Rectal smooth muscle tissue (tissue), 1 donor: Measurements from ENCODE around the gene ABLIM3.

ENCODE experiments used
- H3K27ac ChIP-seq: one replicate; pipeline ENCODE4 v1.7.0; 2013; ENCODE audit warnings: low read depth, low read length, inconsistent platforms
- H3K27me3 ChIP-seq: one replicate; pipeline ENCODE4 v1.7.0; 2013; ENCODE audit warnings: low read length; ENCODE audit not compliant: control insufficient read depth, insufficient read depth
- H3K36me3 ChIP-seq: one replicate; pipeline ENCODE4 v1.7.0; 2013; ENCODE audit warnings: low read length; ENCODE audit not compliant: control insufficient read depth, insufficient read depth
- H3K4me1 ChIP-seq: one replicate; pipeline ENCODE4 v1.7.0; 2013; ENCODE audit warnings: low read length; ENCODE audit not compliant: control insufficient read depth, insufficient read depth
- H3K4me3 ChIP-seq: one replicate; pipeline ENCODE4 v1.7.0; 2013; ENCODE audit warnings: low read length
- H3K9ac ChIP-seq: one replicate; pipeline ENCODE4 v1.7.0; 2013; ENCODE audit warnings: low read length

The ABLIM3 gene

DNA sequence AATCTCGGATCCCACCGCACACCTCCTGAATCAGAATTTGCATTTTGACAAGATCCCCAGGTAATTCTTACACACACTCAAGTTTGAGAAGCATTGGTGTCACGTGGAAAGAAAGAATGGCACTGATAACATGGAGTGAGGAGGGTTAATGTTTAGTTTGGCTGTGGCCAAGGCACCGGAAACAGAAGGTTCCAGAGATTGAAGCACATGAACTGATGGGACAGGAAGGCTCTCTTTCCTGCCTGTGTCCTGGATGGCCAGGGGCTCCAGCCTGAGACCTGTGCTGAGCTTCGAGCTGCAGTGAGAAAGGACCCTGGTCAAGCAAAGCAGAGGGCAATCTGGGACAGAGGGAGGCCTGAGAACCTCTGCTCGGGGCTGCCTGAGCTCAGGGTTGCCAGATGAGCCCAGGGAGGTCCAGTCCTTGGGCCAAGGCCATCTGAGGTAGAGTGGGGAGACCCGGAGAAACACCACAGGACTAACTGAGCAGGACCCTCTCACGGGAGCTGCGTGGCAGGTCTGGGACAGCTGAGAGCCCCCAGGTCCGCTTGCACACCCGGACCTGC lies 157.6 kb downstream of the ABLIM3 start:
- no peak overlapping the region for H3K27ac ChIP-seq
- no peaks in the 10 kb centered on the region for H3K36me3 ChIP-seq
- H3K27me3 ChIP-seq = no peaks in the 10 kb centered on the region
- no peak overlapping the region for H3K9ac ChIP-seq
- no peaks in the 10 kb centered on the region for H3K4me1 ChIP-seq
- no peak overlapping the region for H3K4me3 ChIP-seq

- Histone ChIP-seq H3K27ac (no peak overlapping the region), H3K36me3 (no peaks in the 10 kb centered on the region), H3K4me1 (no peaks in the 10 kb centered on the region), H3K9ac (no peak overlapping the region), H3K4me3 (no peak overlapping the region), H3K27me3 (no peaks in the 10 kb centered on the region)
Observed at GRCh38 chr5:149299451-149300054, 158.3 kb downstream of the ABLIM3 start.

DNA sequence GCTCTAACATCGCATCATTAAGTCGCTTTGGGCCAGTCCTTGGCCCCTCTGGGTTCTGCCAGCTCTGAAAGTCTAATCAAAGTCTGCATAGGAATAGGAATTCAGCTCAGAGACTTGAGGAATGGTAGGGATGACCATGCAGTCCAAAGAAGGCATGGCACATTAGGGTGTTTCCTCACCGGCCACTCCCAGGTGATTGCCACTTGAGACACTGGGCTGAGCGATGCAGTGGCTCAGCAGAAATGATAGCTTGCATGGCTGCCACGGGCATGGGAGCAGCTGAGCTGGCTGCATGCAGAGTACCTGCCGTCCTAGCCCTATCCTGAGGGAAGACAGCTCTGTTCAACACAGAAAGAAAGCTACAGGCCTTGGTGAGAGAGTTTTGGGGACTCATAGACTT lies 159.1 kb downstream of the ABLIM3 start:
- Histone ChIP-seq H3K36me3 (no peaks in the 10 kb centered on the region), H3K27me3 (no peaks in the 10 kb centered on the region), H3K4me1 (no peaks in the 10 kb centered on the region), H3K9ac (no peak overlapping the region), H3K4me3 (no peak overlapping the region), H3K27ac (no peak overlapping the region)

DNA sequence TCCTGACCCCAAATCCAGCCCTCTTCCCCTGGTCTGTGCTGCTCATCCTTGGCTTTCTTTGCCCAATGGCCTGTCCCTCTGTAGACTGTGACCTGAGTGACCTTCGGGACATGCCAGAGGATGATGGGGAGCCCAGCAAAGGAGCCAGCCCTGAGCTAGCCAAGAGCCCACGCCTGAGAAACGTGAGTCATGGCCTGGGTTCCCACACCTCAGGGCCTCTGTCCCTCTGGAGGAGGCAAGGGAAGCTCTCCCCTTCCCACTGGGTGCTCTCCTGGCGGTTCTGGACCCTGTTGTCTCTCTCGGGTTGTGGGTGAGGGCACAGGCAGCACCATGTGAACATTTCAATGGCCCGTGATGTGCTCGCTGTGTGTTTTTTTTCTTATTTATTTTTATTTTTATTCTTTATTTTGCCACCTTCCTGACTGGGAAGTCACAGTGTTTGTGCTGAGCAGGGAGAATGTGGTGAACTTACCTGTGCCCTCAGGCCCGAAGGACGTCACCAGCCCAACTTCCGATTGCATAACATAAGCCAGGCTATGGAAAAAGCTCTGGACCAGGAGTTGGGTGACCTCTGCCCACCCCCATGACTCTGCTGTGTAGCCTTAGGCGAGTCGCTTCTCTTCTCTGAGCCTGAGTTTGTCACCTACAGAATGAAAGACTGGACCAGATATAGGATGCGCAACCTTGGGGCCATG lies 159.9 kb downstream of the ABLIM3 start:
- Histone ChIP-seq H3K4me3 (no peak overlapping the region), H3K27ac (no peak overlapping the region)

DNA sequence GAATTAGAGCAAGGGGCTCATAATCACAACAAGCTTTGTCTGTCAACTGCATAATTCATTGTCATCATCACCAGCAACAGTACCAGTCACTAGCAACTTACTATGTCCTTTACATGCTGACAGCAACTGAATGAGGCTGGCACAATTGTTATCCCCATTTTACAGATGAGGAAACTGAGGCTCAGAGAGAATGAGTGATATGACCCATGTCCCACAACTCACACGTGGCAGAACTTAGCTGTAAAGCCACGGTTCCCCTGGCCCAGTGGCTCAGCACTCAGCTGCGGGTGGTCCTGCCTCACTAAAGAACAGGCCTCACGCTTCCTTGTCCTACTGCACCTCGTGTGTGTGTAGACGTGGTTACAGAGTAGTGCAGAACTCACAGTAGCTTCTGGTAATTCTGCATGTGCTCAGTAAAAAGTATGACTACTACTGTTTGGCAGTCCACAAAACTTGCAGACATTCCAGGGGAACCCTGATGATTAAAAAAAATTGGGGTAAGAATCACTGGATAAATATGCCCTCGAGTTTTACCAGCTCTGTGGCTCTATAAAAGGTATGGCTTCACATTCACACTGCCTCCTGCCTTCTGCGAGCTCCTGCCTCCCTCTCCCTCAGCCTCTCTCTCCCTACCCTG lies 160.6 kb downstream of the ABLIM3 start:
- no peaks in the 10 kb centered on the region for H3K36me3 ChIP-seq
- H3K4me1 ChIP-seq = no peaks in the 10 kb centered on the region
- H3K27ac ChIP-seq = no peak overlapping the region
- H3K9ac ChIP-seq = no peak overlapping the region
- no peak overlapping the region for H3K4me3 ChIP-seq
- no peaks in the 10 kb centered on the region for H3K27me3 ChIP-seq

More for the DNA sequence above, 159.9 kb downstream of the ABLIM3 start:
- no peaks in the 10 kb centered on the region for H3K36me3 ChIP-seq
- no peaks in the 10 kb centered on the region for H3K4me1 ChIP-seq
- no peaks in the 10 kb centered on the region for H3K27me3 ChIP-seq
- H3K9ac ChIP-seq = no peak overlapping the region

DNA sequence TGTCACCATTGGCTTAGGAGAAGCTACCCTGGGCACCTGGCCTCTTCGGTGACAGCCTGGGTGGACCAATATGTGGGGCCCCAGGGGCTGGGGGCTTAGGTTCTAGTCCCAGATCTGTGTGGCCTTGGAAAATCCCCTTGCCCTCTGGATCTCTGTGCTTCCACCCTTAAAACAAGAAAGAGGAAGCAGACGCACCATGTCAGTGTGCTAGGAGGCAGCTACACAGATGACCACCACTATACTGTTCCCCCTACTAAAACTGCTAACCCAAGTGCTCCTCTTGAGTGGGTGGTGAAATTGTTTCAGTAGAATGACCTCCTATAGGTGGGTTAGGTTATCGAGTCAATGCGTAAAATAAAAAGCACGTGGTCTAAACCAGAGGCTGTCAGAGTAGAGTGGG lies 161.3 kb downstream of the ABLIM3 start:
- H3K4me3 ChIP-seq = no peak overlapping the region
- H3K9ac ChIP-seq = no peak overlapping the region
- H3K36me3 ChIP-seq = no peaks in the 10 kb centered on the region
- H3K27ac ChIP-seq = no peak overlapping the region
- H3K4me1 ChIP-seq = no peaks in the 10 kb centered on the region
- H3K27me3 ChIP-seq = no peaks in the 10 kb centered on the region

GRCh38 chr5:149303210-149303609 lies 161.9 kb downstream of the ABLIM3 start:
- H3K4me3 ChIP-seq = no peak overlapping the region
- no peaks in the 10 kb centered on the region for H3K4me1 ChIP-seq
- no peaks in the 10 kb centered on the region for H3K36me3 ChIP-seq
- H3K27ac ChIP-seq = no peak overlapping the region
- H3K9ac ChIP-seq = no peak overlapping the region
- H3K27me3 ChIP-seq = no peaks in the 10 kb centered on the region

DNA sequence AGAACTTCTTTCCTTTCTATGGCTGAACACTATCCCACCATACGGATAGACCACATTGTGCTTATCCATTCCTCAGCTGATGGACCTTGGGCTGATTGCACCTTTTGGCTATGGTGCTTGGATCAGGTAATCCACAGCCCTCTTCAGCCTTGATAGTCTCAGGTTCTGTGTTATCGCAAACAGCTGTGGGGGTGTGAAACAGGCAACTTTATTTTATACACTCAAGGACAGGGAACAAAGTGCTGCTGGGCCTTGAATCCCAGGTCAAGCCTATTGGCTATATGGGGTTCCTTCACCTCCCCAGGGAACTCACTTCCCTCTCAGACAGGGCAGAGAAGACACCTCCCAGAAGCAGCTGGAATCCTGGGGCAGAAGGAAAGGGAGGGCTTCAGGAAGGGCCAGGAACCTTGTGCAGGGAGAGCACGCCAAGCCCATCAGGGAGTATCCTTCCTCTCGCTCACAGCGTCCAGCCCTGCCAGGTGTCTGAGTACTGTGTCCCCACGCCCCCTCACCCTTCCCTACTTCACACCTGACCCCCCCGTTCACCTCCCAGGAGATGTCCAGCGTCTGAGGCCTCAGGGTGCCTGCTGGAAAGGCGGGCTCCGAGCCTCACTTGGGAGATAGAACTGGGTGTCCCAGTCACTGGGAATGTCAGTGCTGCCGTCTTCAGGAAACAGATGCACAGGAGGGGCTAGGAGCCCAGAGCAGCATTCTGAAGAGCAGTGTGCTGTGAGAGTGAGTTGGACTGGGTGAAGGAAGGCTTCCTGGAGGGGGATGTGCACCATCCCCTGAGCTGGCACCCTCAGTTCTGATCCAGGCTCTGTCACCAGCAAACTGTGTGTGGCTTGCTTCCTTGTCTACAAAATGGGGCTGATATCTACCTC lies 163.1 kb downstream of the ABLIM3 start:
- H3K4me1 ChIP-seq = no peaks in the 10 kb centered on the region
- H3K36me3 ChIP-seq = no peaks in the 10 kb centered on the region
- no peak overlapping the region for H3K9ac ChIP-seq
- no peak overlapping the region for H3K27ac ChIP-seq
- no peak overlapping the region for H3K4me3 ChIP-seq
- no peaks in the 10 kb centered on the region for H3K27me3 ChIP-seq

- no peak overlapping the region for H3K9ac ChIP-seq
- H3K27ac ChIP-seq = no peak overlapping the region
- H3K36me3 ChIP-seq = no peaks in the 10 kb centered on the region
- H3K4me3 ChIP-seq = no peak overlapping the region
- no peaks in the 10 kb centered on the region for H3K4me1 ChIP-seq
- H3K27me3 ChIP-seq = no peaks in the 10 kb centered on the region
Observed at GRCh38 chr5:149309354-149309753, 168.1 kb downstream of the ABLIM3 start.
